ENCODE data around the gene RTN4RL2. TPM values are rescaled to one million over a fixed set of nuclear protein-coding genes. Genes with fewer than 3 reads are reported as not detected.

The RTN4RL2 gene
- total RNA-seq, 2 donors from 2014 or later = 0.97 to 1.5 TPM

DNA sequence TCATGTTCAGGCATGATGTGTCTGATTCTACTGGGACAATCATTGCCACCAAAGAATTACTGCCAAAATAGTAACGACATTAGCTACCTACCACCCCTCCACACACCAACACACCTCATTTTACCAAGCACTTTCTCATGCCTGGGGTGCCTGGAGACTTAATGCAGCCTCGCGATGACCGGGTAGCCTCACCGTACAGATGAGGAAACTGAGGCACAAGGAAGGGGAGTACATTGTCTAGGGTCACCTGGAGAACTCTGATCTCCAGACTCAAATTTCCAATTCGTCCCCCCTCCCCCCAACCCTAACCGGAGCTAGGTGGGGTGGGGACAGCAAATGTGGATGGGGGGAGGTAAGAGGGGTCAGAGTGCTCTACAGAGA is 2.7 kb upstream of the RTN4RL2 start:
- peak overlapping the region; percentile 76 for H3K27ac Mint-ChIP-seq
- DNase-seq = no peak
- peaks cover 17% of the 10 kb centered on the region for H3K4me1 Mint-ChIP-seq
- H3K27me3 Mint-ChIP-seq (ENCODE audit: insufficient read depth) = peaks cover 90% of the 10 kb centered on the region
- no peaks in the 10 kb centered on the region for H3K36me3 Mint-ChIP-seq (ENCODE audit: low read depth)
- H3K4me1 ChIP-seq (ENCODE audit: control insufficient read depth, insufficient read depth, low read length) = no peaks in the 10 kb centered on the region
- no peaks in the 10 kb centered on the region for H3K9me3 Mint-ChIP-seq
- H3K9ac ChIP-seq (ENCODE audit: extremely low read depth, low read length, poor library complexity, severe bottlenecking) = no peak overlapping the region
- peaks cover 93% of the 10 kb centered on the region for H3K27me3 ChIP-seq (ENCODE audit: control insufficient read depth, insufficient read depth, low read length, poor library complexity, severe bottlenecking)
- H3K4me3 Mint-ChIP-seq = peak overlapping the region; percentile 38
- no peak overlapping the region for H3K27ac ChIP-seq (ENCODE audit: low read depth, low read length)
- H3K36me3 ChIP-seq (ENCODE audit: control insufficient read depth, insufficient read depth, low read length) = no peaks in the 10 kb centered on the region
- WGBS, 2 experiments (ENCODE audit: insufficient coverage in 1 of 2, insufficient read length in 1 of 2) = 0 to 2% methylated on average over 1 to 5 of the region's 7 CpGs
- no peak overlapping the region for H3K4me3 ChIP-seq (ENCODE audit: low read length)
- no peaks in the 10 kb centered on the region for H3K9me3 ChIP-seq (ENCODE audit: control insufficient read depth, low read length)
- TF ChIP-seq, protein P1, sequence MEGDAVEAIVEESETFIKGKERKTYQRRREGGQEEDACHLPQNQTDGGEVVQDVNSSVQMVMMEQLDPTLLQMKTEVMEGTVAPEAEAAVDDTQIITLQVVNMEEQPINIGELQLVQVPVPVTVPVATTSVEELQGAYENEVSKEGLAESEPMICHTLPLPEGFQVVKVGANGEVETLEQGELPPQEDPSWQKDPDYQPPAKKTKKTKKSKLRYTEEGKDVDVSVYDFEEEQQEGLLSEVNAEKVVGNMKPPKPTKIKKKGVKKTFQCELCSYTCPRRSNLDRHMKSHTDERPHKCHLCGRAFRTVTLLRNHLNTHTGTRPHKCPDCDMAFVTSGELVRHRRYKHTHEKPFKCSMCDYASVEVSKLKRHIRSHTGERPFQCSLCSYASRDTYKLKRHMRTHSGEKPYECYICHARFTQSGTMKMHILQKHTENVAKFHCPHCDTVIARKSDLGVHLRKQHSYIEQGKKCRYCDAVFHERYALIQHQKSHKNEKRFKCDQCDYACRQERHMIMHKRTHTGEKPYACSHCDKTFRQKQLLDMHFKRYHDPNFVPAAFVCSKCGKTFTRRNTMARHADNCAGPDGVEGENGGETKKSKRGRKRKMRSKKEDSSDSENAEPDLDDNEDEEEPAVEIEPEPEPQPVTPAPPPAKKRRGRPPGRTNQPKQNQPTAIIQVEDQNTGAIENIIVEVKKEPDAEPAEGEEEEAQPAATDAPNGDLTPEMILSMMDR (conservative IDR thresholded peaks at IDR 0.05) = no peak

DNA sequence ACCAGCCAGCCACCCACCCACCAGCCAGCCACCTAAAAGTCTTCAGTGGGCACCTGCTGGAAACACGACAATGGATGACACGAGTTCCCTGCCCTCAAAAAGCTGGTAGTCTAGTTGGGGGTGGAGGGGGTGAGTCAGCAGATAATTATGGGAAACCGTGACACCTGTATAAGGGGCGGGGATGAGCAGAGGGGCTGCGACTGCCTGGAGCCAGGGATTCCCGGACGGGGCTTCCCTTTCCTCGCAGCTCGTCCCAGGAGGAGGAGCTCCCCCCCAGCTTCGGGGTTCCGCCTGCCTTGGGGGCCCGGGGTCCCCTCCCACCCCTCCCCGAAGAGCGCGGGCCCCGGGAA is 2.3 kb upstream of the RTN4RL2 start:
- H3K27me3 Mint-ChIP-seq (ENCODE audit: insufficient read depth) = peaks cover 90% of the 10 kb centered on the region

DNA sequence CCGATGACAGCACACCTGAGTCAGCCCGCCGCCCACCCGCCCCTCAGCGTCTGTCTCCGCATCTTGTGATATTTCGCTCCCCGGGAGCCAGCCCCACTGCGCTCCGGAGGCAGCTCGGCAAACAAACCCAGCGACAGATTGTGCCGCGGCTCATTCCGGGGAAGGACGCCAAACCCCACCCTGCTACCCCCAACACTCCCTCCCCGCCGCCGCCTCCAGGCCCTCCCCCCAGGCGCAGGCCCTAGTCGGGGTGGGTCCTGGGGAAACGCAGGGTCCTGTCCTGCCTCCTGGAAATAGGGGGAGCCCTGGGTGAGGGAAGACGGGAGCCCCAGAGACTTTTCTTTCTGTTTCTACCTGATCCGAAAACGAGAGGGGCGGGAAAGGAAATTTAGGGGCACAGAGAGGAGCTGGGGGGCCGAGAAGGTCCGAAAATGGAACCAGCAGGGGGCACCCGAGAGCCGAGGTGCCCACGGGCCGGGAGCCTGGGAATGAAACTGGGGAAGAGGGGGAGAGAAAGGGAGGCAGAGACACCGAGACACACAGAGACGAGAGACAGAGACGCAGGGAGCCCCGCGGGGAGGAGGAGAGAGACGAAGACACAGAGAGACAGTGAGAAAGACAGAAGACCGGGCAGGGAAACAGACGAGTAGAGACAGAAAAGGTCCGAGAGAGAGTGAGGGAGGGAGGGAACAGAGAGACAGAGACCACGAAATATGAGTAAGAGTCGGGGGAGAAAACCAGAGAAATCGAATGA is 1.7 kb upstream of the RTN4RL2 start:
- WGBS, 2 experiments (ENCODE audit: insufficient coverage in 1 of 2, insufficient read length in 1 of 2) = 1% methylated on average over 22 to 43 of the region's 44 CpGs
- Histone ChIP-seq H3K27ac (ENCODE audit: low read depth, low read length) (no peak overlapping the region), H3K9me3 (ENCODE audit: control insufficient read depth, low read length) (no peaks in the 10 kb centered on the region), H3K27me3 (ENCODE audit: control insufficient read depth, insufficient read depth, low read length, poor library complexity, severe bottlenecking) (peaks cover 93% of the 10 kb centered on the region), H3K4me1 (ENCODE audit: control insufficient read depth, insufficient read depth, low read length) (no peaks in the 10 kb centered on the region), H3K9ac (ENCODE audit: extremely low read depth, low read length, poor library complexity, severe bottlenecking) (no peak overlapping the region), H3K4me3 (ENCODE audit: low read length) (no peak overlapping the region), H3K36me3 (ENCODE audit: control insufficient read depth, insufficient read depth, low read length) (no peaks in the 10 kb centered on the region)
- H3K4me3 Mint-ChIP-seq = peak overlapping the region; percentile 60
- H3K9me3 Mint-ChIP-seq = no peaks in the 10 kb centered on the region
- no peak overlapping the region for H3K27ac Mint-ChIP-seq
- no peaks in the 10 kb centered on the region for H3K36me3 Mint-ChIP-seq (ENCODE audit: low read depth)
- DNase-seq = peak; percentile 86
- TF ChIP-seq, protein P1 (conservative IDR thresholded peaks at IDR 0.05) = peak; percentile 94
- H3K4me1 Mint-ChIP-seq = peaks cover 17% of the 10 kb centered on the region
- peaks cover 90% of the 10 kb centered on the region for H3K27me3 Mint-ChIP-seq (ENCODE audit: insufficient read depth)

More for the DNA sequence above, 2.3 kb upstream of the RTN4RL2 start:
- TF ChIP-seq, protein P1 (conservative IDR thresholded peaks at IDR 0.05) = no peak
- 3 to 4% methylated on average over 6 to 15 of the region's 16 CpGs for WGBS, 2 experiments (ENCODE audit: insufficient coverage in 1 of 2, insufficient read length in 1 of 2)
- Mint-ChIP-seq H3K9me3 (no peaks in the 10 kb centered on the region), H3K36me3 (ENCODE audit: low read depth) (no peaks in the 10 kb centered on the region), H3K27ac (no peak overlapping the region), H3K4me3 (peak overlapping the region; percentile 38), H3K4me1 (peaks cover 17% of the 10 kb centered on the region)
- Histone ChIP-seq H3K9ac (ENCODE audit: extremely low read depth, low read length, poor library complexity, severe bottlenecking) (no peak overlapping the region), H3K4me1 (ENCODE audit: control insufficient read depth, insufficient read depth, low read length) (no peaks in the 10 kb centered on the region), H3K36me3 (ENCODE audit: control insufficient read depth, insufficient read depth, low read length) (no peaks in the 10 kb centered on the region), H3K4me3 (ENCODE audit: low read length) (no peak overlapping the region), H3K9me3 (ENCODE audit: control insufficient read depth, low read length) (no peaks in the 10 kb centered on the region), H3K27me3 (ENCODE audit: control insufficient read depth, insufficient read depth, low read length, poor library complexity, severe bottlenecking) (peaks cover 93% of the 10 kb centered on the region), H3K27ac (ENCODE audit: low read depth, low read length) (no peak overlapping the region)
- peak; percentile 82 for DNase-seq

All from endodermal cell (in vitro differentiated cells).